Naive thymus-derived CD8-positive, alpha-beta T cell (primary cell): ENCODE data around the gene IFFO2. TPM values are rescaled to one million over a fixed set of nuclear protein-coding genes. Genes with fewer than 3 reads are reported as not detected.
A peak's percentile ranks its signal among the peaks of the same experiment; 100 is the strongest.

Source experiments
- ATAC-seq, 2 donors: fragments of 150-1000 bp; cut with Tn5 transposase in 1 of 2; sonication (Bioruptor Pico), chemical (Tn5 transposase) in 1 of 2; 1 replicate in 1 of 2; 2 replicates in 1 of 2; pipeline ENCODE4 v1.10.0; 2021; ENCODE audit warnings: mild to moderate bottlenecking in 2 of 2, moderate library complexity in 2 of 2
- POLR2A ChIA-PET: fragments of 350-600 bp; sonication (Branson Sonifier 250); formaldehyde crosslinking; loops from one replicate; lab custom pipeline; 2021; ENCODE audit warnings: antibody characterized with exemption; lab: Charles Lee
- DNase-seq, 10 donors: peaks; one replicate each; pipeline versions ENCODE4 v3.0.0 to v3.0.0-alpha.2; 2020 to 2022
- H3K27ac Mint-ChIP-seq, 10 donors: one replicate each; pipeline ENCODE4 v1.8.0; 2020 to 2022; ENCODE audit warnings: mild to moderate bottlenecking in 10 of 10, mixed read lengths in 10 of 10, moderate library complexity in 4 of 10, inconsistent platforms in 1 of 10
- H3K27me3 Mint-ChIP-seq, 5 donors: one replicate each; pipeline ENCODE4 v1.8.0; 2021 to 2022; ENCODE audit warnings: mixed read lengths in 5 of 5
- H3K36me3 Mint-ChIP-seq, 3 donors: one replicate each; pipeline ENCODE4 v1.8.0; 2020 to 2022; ENCODE audit warnings: mixed read lengths in 3 of 3, mild to moderate bottlenecking in 2 of 3, inconsistent platforms in 1 of 3
- H3K4me1 Mint-ChIP-seq, 4 donors: one replicate each; pipeline ENCODE4 v1.8.0; 2021 to 2022; ENCODE audit warnings: mixed read lengths in 4 of 4
- H3K4me3 Mint-ChIP-seq, 10 donors: one replicate each; pipeline ENCODE4 v1.8.0; 2020 to 2022; ENCODE audit warnings: mild to moderate bottlenecking in 10 of 10, mixed read lengths in 10 of 10, moderate library complexity in 6 of 10, inconsistent platforms in 1 of 10
- H3K9me3 Mint-ChIP-seq, 9 donors: one replicate each; pipeline ENCODE4 v1.8.0; 2020 to 2022; ENCODE audit warnings: mixed read lengths in 9 of 9, mild to moderate bottlenecking in 3 of 9, inconsistent platforms in 1 of 9, moderate library complexity in 1 of 9
- microRNA-seq: library from miRNA; unstranded; fragments of <30 nt; microRNA quantifications from one replicate; pipeline ENCODE4 v1.2.0, GENCODE V29; 2022; ENCODE audit warnings: borderline microRNAs expressed
- polyA plus RNA-seq, 3 donors: library from polyadenylated mRNA; unstranded; fragments of 300-500 nt; fragmentation: Illumina TruSeq; gene quantifications; one replicate each; pipeline ENCODE4 v1.2.3, GENCODE V29; 2021
- total RNA-seq, 8 experiments: library from RNA in 2 of 8; stranded (reverse) in 2 of 8; gene quantifications; one replicate each; pipeline ENCODE4 v1.2.3 and lab custom pipeline; 2021 to 2026

Gene IFFO2
- total and polyA plus RNA-seq, 5 experiments from 2014 or later: 1.6 to 30.7 (median 4.4) TPM

DNA sequence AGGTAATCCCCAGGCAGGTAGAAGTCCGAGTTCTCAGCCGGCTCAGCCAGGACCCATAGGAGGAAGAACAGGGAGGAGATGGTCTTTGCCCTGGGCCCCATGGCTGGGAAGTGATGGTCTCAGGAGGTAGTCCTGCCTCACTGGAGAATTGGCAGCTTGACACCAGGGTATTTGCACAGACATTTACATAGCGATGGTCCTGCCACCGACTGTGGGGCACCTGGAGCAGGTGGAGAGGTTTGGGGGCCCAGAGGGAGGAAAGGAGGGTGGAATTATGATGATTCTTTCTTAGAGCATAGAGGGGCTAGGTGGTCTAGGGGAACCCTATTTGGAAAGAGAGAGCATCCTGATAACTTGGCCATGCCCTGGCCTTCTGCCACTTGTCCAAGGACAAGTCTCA is 96.9 kb downstream of the IFFO2 start, which contains the start of gene TAS1R2:
TSS of gene TAS1R2 (minus strand) at position 101 of the 400 bp plus-strand sequence. CDS start at position 101, 0 bp downstream.
- no peak for DNase-seq
- Mint-ChIP-seq H3K4me1 (no peaks in the 10 kb centered on the region), H3K4me3 (no peak within 1 kb of the TSS), H3K27ac (no peak within 1 kb of the TSS), H3K9me3 (no peaks in the 10 kb centered on the region), H3K27me3 (peaks cover 8 to 15% (median 14%) of the 10 kb centered on the region in 5 donors), H3K36me3 (no peaks in the 10 kb centered on the region)
- no peak for ATAC-seq
- POLR2A ChIA-PET: no interaction called here

DNA sequence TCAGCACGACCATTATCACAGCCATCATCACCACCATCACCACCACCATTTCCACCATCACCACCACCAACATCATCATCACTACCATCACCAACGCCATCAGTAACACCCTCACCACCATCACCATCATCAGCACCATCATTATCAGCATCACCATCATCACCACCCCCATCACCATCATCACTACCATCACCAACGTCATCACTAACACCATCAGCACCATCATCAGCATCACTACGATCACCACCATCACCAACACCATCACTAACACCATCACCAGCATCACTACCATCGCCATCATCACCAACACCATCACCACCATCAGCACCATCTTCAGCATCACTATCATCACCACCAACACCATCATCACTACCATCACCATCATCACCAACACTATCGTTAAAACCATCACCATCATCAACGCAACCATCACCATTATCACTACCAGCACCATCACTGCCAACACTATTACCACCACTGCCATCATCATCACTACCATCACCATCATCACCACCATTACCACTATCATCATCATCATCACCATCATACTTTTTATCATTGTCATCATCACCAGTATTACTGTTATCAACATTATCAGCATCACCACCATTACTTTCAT is 98.3 kb downstream of the IFFO2 start:
- DNase-seq (no peak), ATAC-seq (no peak)
- Mint-ChIP-seq H3K27me3 (peaks cover 8 to 15% (median 14%) of the 10 kb centered on the region in 5 donors), H3K9me3 (no peaks in the 10 kb centered on the region), H3K4me1 (no peaks in the 10 kb centered on the region), H3K36me3 (no peaks in the 10 kb centered on the region), H3K4me3 (no peak overlapping the region), H3K27ac (no peak overlapping the region)
- POLR2A ChIA-PET: no interaction called here

DNA sequence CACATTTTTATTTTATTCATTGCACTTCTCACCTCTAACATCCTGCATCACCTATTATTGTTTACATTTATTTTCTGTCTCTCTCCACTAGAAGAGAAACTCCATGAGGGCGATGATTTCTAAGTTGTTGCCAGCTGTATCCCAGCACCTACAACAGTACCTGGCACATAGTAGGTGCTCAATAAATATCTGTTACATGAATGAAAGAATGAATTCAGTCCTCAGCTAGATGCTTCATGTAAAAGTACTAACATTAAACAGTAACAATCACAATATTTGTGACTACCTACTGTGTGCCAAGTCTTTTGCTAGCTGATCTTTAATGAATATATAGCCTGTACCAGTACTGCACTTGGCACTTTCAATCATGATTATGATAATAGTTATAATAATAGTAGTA is 100.0 kb downstream of the IFFO2 start:
- no peak overlapping the region for H3K4me3 Mint-ChIP-seq
- no peaks in the 10 kb centered on the region for H3K9me3 Mint-ChIP-seq
- no peak for ATAC-seq
- no peak overlapping the region for H3K27ac Mint-ChIP-seq
- POLR2A ChIA-PET: no interaction called here
- no peaks in the 10 kb centered on the region for H3K36me3 Mint-ChIP-seq
- H3K27me3 Mint-ChIP-seq: peaks cover 8 to 15% (median 11%) of the 10 kb centered on the region in 5 donors
- no peak for DNase-seq
- no peaks in the 10 kb centered on the region for H3K4me1 Mint-ChIP-seq

DNA sequence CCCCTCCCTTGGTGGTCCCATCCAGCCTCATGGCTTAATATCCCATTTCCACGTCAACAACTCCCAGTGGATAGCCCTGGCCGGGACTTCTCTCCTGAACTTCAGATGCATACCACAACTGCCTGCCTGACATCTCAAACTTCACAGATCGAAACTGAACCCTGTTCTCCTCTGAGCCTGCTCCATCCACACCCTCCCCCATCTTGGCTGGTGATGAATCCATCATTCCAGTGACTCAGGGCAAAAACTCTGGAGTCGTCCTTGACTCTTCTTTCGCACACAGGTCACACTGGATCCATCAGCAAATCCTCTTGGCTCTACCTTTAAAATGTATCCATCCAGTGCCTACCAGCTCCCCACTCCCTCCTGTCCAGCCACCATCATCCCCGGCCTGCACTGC is 100.9 kb downstream of the IFFO2 start:
- DNase-seq: no peak
- peak overlapping the region in 1 of 10 donors; percentile 3 for H3K27ac Mint-ChIP-seq
- POLR2A ChIA-PET: no interaction called here
- no peaks in the 10 kb centered on the region for H3K9me3 Mint-ChIP-seq
- no peaks in the 10 kb centered on the region for H3K36me3 Mint-ChIP-seq
- H3K4me1 Mint-ChIP-seq: no peaks in the 10 kb centered on the region
- peaks cover 8 to 15% (median 11%) of the 10 kb centered on the region in 5 donors for H3K27me3 Mint-ChIP-seq
- no peak overlapping the region for H3K4me3 Mint-ChIP-seq
- no peak for ATAC-seq

DNA sequence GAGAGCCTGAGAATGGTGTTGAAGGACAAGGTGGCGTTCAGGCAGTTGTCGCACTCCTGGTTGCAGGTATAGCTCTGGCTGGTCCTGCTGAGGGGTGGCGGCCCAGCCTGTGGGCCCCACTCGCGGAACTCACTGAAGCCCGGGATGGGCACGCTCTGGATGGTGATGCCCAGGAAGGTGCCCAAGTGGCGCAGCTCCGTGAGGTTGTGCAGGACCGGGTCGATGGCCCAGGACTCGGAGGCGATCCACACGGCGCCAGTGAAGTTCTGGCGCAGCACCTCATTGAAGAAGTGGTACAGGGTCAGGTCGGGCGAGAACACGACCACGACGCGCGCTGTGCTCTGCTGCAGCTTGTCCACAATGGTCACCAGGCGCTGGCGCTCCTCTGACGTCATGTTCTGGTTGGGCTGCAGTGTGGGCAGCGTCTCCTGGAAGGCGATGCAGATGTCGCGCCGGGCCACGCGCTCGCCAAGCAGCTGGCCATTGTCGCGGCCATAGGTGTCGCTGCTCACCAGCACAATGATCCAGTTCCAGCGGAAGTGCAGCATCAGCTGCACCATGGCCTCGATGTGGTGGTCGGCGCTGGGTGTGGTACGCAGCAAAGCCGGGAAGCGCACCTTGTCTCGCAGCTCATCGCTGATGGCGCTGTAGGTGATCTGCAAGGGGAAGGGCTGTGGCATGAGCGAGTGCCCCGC is 102.0 kb downstream of the IFFO2 start:
- Mint-ChIP-seq H3K27ac (no peak overlapping the region), H3K9me3 (no peaks in the 10 kb centered on the region), H3K27me3 (peaks cover 8 to 15% (median 11%) of the 10 kb centered on the region in 5 donors), H3K4me3 (no peak overlapping the region), H3K4me1 (no peaks in the 10 kb centered on the region), H3K36me3 (no peaks in the 10 kb centered on the region)
- DNase-seq (no peak), ATAC-seq (no peak)
- POLR2A ChIA-PET: no interaction called here

Small RNAs within 50 kb of the gene (microRNA-seq; reads per million reads assigned to microRNA genes)
- gene MIR1290: not detected
- not detected for gene MIR4695

Other genes with a start within 250 kb of the IFFO2 start
- not detected for gene TAS1R2, start 97.0 kb downstream of the IFFO2 start, total RNA-seq
- not detected for gene TAS1R2, start 97.0 kb downstream of the IFFO2 start, polyA plus RNA-seq
- gene ALDH4A1, start 54.1 kb downstream of the IFFO2 start, total RNA-seq: 1 to 10 TPM; 1.6 to 2.5 TPM
- gene ALDH4A1, start 54.1 kb downstream of the IFFO2 start, polyA plus RNA-seq: 1 to 10 TPM in 1 of 3 donors, under 1 TPM in 2; 0.31 to 2.0 (median 0.39) TPM